Neural cell (in vitro differentiated cells): ENCODE measurements around the gene NLRP6.

Experiments used
- EZH2 ChIP-seq: fragments of 200-600, 300-800 bp; shearing (Covaris generic), sonication (generic); IDR thresholded peaks from 2 replicates; pipeline ENCODE4 v1.6.1; 2014; ENCODE audit warnings: antibody characterized with exemption, low read length, borderline replicate concordance, mild to moderate bottlenecking; ENCODE audit not compliant: insufficient read depth, poor library complexity, severe bottlenecking
- MXI1 ChIP-seq: fragments of 450-650 bp; conservative IDR thresholded peaks from 2 replicates; pipeline ENCODE4 v1.6.1; 2014; ENCODE audit warnings: antibody characterized with exemption, mild to moderate bottlenecking; ENCODE audit not compliant: poor library complexity, severe bottlenecking
- POLR2AphosphoS5 ChIP-seq: IDR thresholded peaks from 2 replicates; pipeline ENCODE4 v1.6.1; 2012
- RAD21 ChIP-seq: fragments of 450-650 bp; conservative IDR thresholded peaks from 2 replicates; pipeline ENCODE4 v1.6.1; 2014; ENCODE audit warnings: antibody characterized with exemption, mild to moderate bottlenecking, moderate library complexity
- REST ChIP-seq: IDR thresholded peaks from 2 replicates; pipeline ENCODE4 v1.6.1; 2012; ENCODE audit warnings: borderline replicate concordance
- SMC3 ChIP-seq: fragments of 450-650 bp; conservative IDR thresholded peaks from 2 replicates; pipeline ENCODE4 v1.6.1; 2014; ENCODE audit warnings: antibody characterized with exemption, mild to moderate bottlenecking, moderate library complexity; ENCODE audit not compliant: poor library complexity
- TAF1 ChIP-seq: IDR thresholded peaks from 2 replicates; pipeline ENCODE4 v1.6.1; 2012; ENCODE audit warnings: low read depth
- TF ChIP-seq, protein P1 (sequence below): fragments of 450-650 bp; IDR thresholded peaks from 2 replicates; pipeline ENCODE4 v1.5.1; 2014; ENCODE audit warnings: antibody characterized with exemption, mild to moderate bottlenecking, moderate library complexity; ENCODE audit not compliant: poor library complexity, severe bottlenecking

- TF ChIP-seq, protein P1, sequence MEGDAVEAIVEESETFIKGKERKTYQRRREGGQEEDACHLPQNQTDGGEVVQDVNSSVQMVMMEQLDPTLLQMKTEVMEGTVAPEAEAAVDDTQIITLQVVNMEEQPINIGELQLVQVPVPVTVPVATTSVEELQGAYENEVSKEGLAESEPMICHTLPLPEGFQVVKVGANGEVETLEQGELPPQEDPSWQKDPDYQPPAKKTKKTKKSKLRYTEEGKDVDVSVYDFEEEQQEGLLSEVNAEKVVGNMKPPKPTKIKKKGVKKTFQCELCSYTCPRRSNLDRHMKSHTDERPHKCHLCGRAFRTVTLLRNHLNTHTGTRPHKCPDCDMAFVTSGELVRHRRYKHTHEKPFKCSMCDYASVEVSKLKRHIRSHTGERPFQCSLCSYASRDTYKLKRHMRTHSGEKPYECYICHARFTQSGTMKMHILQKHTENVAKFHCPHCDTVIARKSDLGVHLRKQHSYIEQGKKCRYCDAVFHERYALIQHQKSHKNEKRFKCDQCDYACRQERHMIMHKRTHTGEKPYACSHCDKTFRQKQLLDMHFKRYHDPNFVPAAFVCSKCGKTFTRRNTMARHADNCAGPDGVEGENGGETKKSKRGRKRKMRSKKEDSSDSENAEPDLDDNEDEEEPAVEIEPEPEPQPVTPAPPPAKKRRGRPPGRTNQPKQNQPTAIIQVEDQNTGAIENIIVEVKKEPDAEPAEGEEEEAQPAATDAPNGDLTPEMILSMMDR = no peak
- TF ChIP-seq EZH2 = no peak
- no peak for TF ChIP-seq REST
- no peak for TF ChIP-seq POLR2AphosphoS5
- no peak for TF ChIP-seq TAF1
- no peak for TF ChIP-seq MXI1
- no peak for TF ChIP-seq SMC3
- TF ChIP-seq RAD21 = no peak
Observed at GRCh38 chr11:331358-332060, 53.3 kb downstream of the NLRP6 start.
